Measurements from ENCODE around the gene NEGR1.

DNA sequence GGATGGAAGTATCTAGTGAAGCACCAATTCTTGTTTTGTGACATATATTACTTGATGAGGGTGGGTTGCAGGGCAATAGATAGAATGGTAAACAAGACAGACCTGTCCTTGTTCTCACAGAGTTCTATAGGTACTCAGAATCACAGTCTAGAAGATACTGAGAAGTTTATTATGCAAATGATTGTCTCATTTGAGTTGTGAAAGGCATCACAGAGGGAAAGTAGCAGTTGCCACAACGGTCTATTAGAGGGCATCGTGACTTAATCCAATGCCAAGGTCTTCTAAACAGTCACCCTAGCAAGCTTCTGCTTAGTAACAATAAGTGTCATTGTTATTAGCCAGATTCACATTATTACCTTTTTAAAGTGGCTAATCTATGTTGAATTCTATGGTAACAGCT is 626.7 kb downstream of the NEGR1 start:
- no peak for TF ChIP-seq EGR1 (IDR thresholded peaks at IDR 0.05; ENCODE audit: low read depth in 2 of 2)
- TF ChIP-seq, protein P1, sequence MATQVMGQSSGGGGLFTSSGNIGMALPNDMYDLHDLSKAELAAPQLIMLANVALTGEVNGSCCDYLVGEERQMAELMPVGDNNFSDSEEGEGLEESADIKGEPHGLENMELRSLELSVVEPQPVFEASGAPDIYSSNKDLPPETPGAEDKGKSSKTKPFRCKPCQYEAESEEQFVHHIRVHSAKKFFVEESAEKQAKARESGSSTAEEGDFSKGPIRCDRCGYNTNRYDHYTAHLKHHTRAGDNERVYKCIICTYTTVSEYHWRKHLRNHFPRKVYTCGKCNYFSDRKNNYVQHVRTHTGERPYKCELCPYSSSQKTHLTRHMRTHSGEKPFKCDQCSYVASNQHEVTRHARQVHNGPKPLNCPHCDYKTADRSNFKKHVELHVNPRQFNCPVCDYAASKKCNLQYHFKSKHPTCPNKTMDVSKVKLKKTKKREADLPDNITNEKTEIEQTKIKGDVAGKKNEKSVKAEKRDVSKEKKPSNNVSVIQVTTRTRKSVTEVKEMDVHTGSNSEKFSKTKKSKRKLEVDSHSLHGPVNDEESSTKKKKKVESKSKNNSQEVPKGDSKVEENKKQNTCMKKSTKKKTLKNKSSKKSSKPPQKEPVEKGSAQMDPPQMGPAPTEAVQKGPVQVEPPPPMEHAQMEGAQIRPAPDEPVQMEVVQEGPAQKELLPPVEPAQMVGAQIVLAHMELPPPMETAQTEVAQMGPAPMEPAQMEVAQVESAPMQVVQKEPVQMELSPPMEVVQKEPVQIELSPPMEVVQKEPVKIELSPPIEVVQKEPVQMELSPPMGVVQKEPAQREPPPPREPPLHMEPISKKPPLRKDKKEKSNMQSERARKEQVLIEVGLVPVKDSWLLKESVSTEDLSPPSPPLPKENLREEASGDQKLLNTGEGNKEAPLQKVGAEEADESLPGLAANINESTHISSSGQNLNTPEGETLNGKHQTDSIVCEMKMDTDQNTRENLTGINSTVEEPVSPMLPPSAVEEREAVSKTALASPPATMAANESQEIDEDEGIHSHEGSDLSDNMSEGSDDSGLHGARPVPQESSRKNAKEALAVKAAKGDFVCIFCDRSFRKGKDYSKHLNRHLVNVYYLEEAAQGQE (IDR thresholded peaks at IDR 0.05), result no peak
- TF ChIP-seq, protein P2, sequence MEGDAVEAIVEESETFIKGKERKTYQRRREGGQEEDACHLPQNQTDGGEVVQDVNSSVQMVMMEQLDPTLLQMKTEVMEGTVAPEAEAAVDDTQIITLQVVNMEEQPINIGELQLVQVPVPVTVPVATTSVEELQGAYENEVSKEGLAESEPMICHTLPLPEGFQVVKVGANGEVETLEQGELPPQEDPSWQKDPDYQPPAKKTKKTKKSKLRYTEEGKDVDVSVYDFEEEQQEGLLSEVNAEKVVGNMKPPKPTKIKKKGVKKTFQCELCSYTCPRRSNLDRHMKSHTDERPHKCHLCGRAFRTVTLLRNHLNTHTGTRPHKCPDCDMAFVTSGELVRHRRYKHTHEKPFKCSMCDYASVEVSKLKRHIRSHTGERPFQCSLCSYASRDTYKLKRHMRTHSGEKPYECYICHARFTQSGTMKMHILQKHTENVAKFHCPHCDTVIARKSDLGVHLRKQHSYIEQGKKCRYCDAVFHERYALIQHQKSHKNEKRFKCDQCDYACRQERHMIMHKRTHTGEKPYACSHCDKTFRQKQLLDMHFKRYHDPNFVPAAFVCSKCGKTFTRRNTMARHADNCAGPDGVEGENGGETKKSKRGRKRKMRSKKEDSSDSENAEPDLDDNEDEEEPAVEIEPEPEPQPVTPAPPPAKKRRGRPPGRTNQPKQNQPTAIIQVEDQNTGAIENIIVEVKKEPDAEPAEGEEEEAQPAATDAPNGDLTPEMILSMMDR (IDR thresholded peaks at IDR 0.05; ENCODE audit: low read depth, low read length, missing input control), result no peak
- TF ChIP-seq, protein P3, sequence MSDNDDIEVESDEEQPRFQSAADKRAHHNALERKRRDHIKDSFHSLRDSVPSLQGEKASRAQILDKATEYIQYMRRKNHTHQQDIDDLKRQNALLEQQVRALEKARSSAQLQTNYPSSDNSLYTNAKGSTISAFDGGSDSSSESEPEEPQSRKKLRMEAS (IDR thresholded peaks at IDR 0.05), result no peak
- no peak for TF ChIP-seq SP1 (IDR thresholded peaks at IDR 0.05)
- TF ChIP-seq, protein P4, sequence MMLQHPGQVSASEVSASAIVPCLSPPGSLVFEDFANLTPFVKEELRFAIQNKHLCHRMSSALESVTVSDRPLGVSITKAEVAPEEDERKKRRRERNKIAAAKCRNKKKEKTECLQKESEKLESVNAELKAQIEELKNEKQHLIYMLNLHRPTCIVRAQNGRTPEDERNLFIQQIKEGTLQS (IDR thresholded peaks at IDR 0.05), result no peak
- no peak for TF ChIP-seq YY1 (IDR thresholded peaks at IDR 0.05)
- TF ChIP-seq JUND (IDR thresholded peaks at IDR 0.05), result no peak
- no peak for TF ChIP-seq TAF1 (conservative IDR thresholded peaks at IDR 0.05)
- no peak for TF ChIP-seq FOXA1 (IDR thresholded peaks at IDR 0.05)
- no peak for TF ChIP-seq FOXA2 (IDR thresholded peaks at IDR 0.05)
- TF ChIP-seq HNF4A (conservative IDR thresholded peaks at IDR 0.05), result no peak
- TF ChIP-seq GABPA (IDR thresholded peaks at IDR 0.05 in 1 of 2, conservative IDR thresholded peaks at IDR 0.05 in 1 of 2), result no peak
- TF ChIP-seq RXRA (IDR thresholded peaks at IDR 0.05), result no peak
